SU-DHL-6 (cell line): ENCODE data around the gene ZSWIM5.

ENCODE experiments used
- CTCF ChIP-seq: fragments of 200-600 bp; sonication (generic); IDR thresholded peaks from one replicate; pipeline ENCODE4 v1.5.1; 2017; ENCODE audit warnings: antibody characterized with exemption, mild to moderate bottlenecking, low read length, moderate library complexity; ENCODE audit not compliant: insufficient read depth, poor library complexity, severe bottlenecking
- EZH2phosphoT487 ChIP-seq: fragments of 200-600 bp; sonication (generic), shearing (Covaris generic); conservative IDR thresholded peaks from 2 replicates; pipeline ENCODE4 v1.6.1; 2018; ENCODE audit warnings: mild to moderate bottlenecking, antibody characterized with exemption, low read length, moderate library complexity, mixed read lengths

- TF ChIP-seq CTCF: no peak
- no peak for TF ChIP-seq EZH2phosphoT487
These were observed 166.1 kb downstream of the ZSWIM5 start for GRCh38 chr1:45040297-45040696.
